ENCODE results near the gene TBC1D4.

GRCh38 chr13:75480671-75481175 is 1.2 kb downstream of the TBC1D4 start:
- no peak for TF ChIP-seq EZH2 (IDR thresholded peaks at IDR 0.05; ENCODE audit: low read depth)
- no peak for TF ChIP-seq CTCF (conservative IDR thresholded peaks at IDR 0.05)
